Measurements from ENCODE around the gene PLA2G2C. TPM values are rescaled to one million over a fixed set of nuclear protein-coding genes. Genes with fewer than 3 reads are reported as not detected.

PLA2G2C gene
- total RNA-seq, 3 donors from 2014 or later = 0.33 TPM; not detected in 2

DNA sequence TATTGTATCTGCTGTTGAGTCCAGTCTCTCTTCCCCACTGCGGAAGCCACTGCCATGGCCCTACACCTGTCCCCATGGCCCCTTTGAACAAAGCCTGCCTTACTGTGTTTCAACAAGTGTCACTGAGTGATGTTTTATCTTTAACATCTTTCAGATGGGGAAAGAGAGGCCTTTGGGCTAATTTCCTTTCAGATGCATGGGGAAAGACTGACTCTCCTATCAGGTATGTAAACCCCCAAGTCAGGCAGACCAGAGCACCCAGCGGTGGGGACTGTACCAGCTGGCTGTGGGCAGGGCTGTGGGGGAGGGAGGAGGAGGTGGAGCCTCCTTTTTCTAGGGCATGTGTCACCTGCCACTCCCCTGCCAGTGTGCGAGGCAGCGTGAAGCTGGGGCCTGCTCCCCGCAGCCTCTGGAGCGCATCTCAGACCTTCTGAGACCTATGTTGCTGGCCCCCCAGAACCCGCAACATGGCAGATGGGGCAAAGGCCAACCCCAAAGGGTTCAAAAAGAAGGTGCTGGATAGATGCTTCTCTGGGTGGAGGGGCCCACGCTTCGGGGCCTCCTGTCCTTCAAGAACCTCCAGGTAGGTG, 47.3 kb downstream of the PLA2G2C start, which contains the start of gene PLA2G2F:
PLA2G2F (plus strand) TSS at position 363 of the 590 bp plus-strand sequence; CDS start at position 468, 105 bp downstream.
- H3K9me3 ChIP-seq = no peaks in the 10 kb centered on the region
- H3K27me3 ChIP-seq = no peaks in the 10 kb centered on the region
- DNase-seq (ENCODE audit: low spot score in 2 of 2) = no peak
- H3K36me3 ChIP-seq = no peaks in the 10 kb centered on the region
- H3K4me3 ChIP-seq = no peak within 1 kb of the TSS
- intact Hi-C loops (cut with DNase I; ENCODE audit: low total_unique reads) = no loop called here
- H3K27ac ChIP-seq = no peak within 1 kb of the TSS
- H3K4me1 ChIP-seq = no peaks in the 10 kb centered on the region
- TF ChIP-seq POLR2AphosphoS5 (IDR thresholded peaks at IDR 0.05) (no peak), CTCF (IDR thresholded peaks at IDR 0.05) (no peak), POLR2A (IDR thresholded peaks at IDR 0.05) (no peak)

- TF ChIP-seq CTCF (IDR thresholded peaks at IDR 0.05) (no peak), POLR2A (IDR thresholded peaks at IDR 0.05) (no peak), POLR2AphosphoS5 (IDR thresholded peaks at IDR 0.05) (no peak)
- DNase-seq (ENCODE audit: low spot score in 2 of 2) = no peak
- Histone ChIP-seq H3K27ac (no peak overlapping the region), H3K27me3 (no peaks in the 10 kb centered on the region), H3K4me1 (no peaks in the 10 kb centered on the region), H3K9me3 (no peaks in the 10 kb centered on the region), H3K36me3 (no peaks in the 10 kb centered on the region), H3K4me3 (no peak overlapping the region)
- intact Hi-C loops (cut with DNase I; ENCODE audit: low total_unique reads) = no loop called here
Measured at GRCh38 chr1:20138346-20138745, 48.0 kb downstream of the PLA2G2C start.

GRCh38 chr1:20137604-20138003, 48.7 kb downstream of the PLA2G2C start:
- Histone ChIP-seq H3K27me3 (no peaks in the 10 kb centered on the region), H3K4me1 (no peaks in the 10 kb centered on the region), H3K9me3 (no peaks in the 10 kb centered on the region), H3K36me3 (no peaks in the 10 kb centered on the region), H3K4me3 (no peak overlapping the region), H3K27ac (peak overlapping the region; percentile 25 to 52)
- TF ChIP-seq POLR2AphosphoS5 (IDR thresholded peaks at IDR 0.05) = no peak
- no peak for TF ChIP-seq POLR2A (IDR thresholded peaks at IDR 0.05)
- no peak for TF ChIP-seq CTCF (IDR thresholded peaks at IDR 0.05)
- DNase-seq (ENCODE audit: low spot score in 2 of 2) = no peak
- intact Hi-C loops (cut with DNase I; ENCODE audit: low total_unique reads) = no loop called here

DNA sequence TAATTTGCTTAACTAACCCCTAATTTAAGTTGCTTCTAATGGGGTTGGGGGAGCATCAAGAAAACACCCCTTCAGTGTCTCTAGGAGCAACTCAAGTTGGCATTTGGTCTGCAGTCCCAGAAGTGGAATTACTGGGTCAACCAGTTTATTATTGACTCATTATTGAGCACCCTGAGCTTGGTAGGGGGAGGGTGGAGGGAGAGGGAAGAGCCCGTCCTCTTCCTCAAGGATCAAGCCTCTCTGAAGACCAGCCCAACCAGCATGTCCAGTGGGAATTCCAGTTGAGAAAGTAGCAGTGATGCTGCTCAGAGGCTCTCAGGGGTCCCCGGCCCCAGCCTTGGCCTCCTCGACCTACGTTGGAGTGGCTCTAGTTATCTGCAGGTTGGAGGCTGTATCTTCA, 49.3 kb downstream of the PLA2G2C start:
- Histone ChIP-seq H3K27ac (peak overlapping the region; percentile 25 to 48), H3K4me1 (no peaks in the 10 kb centered on the region), H3K36me3 (no peaks in the 10 kb centered on the region), H3K9me3 (no peaks in the 10 kb centered on the region), H3K4me3 (no peak overlapping the region), H3K27me3 (no peaks in the 10 kb centered on the region)
- no peak for TF ChIP-seq POLR2AphosphoS5 (IDR thresholded peaks at IDR 0.05)
- TF ChIP-seq POLR2A (IDR thresholded peaks at IDR 0.05) = no peak
- no peak for TF ChIP-seq CTCF (IDR thresholded peaks at IDR 0.05)
- peak in 1 of 2 donors; percentile 33 for DNase-seq (ENCODE audit: low spot score in 2 of 2)
- intact Hi-C loops (cut with DNase I; ENCODE audit: low total_unique reads) = no loop called here

- Histone ChIP-seq H3K36me3 (no peaks in the 10 kb centered on the region), H3K27me3 (no peaks in the 10 kb centered on the region), H3K4me1 (no peaks in the 10 kb centered on the region), H3K27ac (no peak overlapping the region), H3K9me3 (no peaks in the 10 kb centered on the region), H3K4me3 (no peak overlapping the region)
- no peak for DNase-seq (ENCODE audit: low spot score in 2 of 2)
- intact Hi-C loops (cut with DNase I; ENCODE audit: low total_unique reads) = no loop called here
- TF ChIP-seq POLR2AphosphoS5 (IDR thresholded peaks at IDR 0.05) (no peak), POLR2A (IDR thresholded peaks at IDR 0.05) (no peak), CTCF (IDR thresholded peaks at IDR 0.05) (no peak)
Measured at GRCh38 chr1:20136249-20136648, 50.1 kb downstream of the PLA2G2C start.
